GM23248 (cell line): Measurements from ENCODE around the gene HBP1.
"Not testable (repeated sequence)": the region's sequence is repeated elsewhere in the genome, so short reads cannot be mapped to it uniquely, and the experiment has no call there.

Experiments
- EZH2 ChIP-seq: fragments of 200-600 bp; sonication (generic); IDR thresholded peaks from 2 replicates; pipeline ENCODE4 v1.6.1; 2018; ENCODE audit warnings: antibody characterized with exemption, mild to moderate bottlenecking; ENCODE audit not compliant: insufficient read depth, poor library complexity, severe bottlenecking
- EZH2phosphoT487 ChIP-seq: fragments of 200-600 bp; sonication (generic); IDR thresholded peaks from 2 replicates; pipeline ENCODE4 v1.6.1; 2018; ENCODE audit warnings: antibody characterized with exemption, moderate library complexity, mild to moderate bottlenecking, low read depth; ENCODE audit not compliant: insufficient read depth

DNA sequence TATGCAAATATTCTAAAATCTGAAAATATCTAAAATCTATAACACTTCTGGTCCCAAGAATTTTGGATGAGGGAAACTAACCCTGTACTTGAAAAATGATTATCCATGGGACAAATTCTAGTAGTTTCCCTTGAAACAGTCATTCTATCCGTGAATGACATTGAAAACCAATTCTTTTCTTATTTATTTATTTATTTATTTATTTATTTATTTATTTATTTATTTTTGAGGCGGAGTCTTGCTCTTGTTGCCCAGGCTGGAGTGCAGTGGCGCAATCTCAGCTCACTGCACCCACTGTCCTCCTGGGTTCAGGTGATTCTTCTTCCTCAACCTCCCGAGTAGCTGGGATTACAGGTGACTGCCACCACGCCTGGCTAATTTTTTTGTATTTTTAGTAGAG, 24.9 kb upstream of the HBP1 start:
- not testable (repeated sequence) for TF ChIP-seq EZH2phosphoT487, EZH2
